IPS DF 4.7 (cell line): ENCODE results near the gene MMP28.

ENCODE experiments used
- DNase-seq: peaks from one replicate; pipeline ENCODE4 v3.0.0-alpha.2; 2013; ENCODE audit warnings: low spot score; ENCODE audit errors: extremely low read depth

MMP28 gene

DNA sequence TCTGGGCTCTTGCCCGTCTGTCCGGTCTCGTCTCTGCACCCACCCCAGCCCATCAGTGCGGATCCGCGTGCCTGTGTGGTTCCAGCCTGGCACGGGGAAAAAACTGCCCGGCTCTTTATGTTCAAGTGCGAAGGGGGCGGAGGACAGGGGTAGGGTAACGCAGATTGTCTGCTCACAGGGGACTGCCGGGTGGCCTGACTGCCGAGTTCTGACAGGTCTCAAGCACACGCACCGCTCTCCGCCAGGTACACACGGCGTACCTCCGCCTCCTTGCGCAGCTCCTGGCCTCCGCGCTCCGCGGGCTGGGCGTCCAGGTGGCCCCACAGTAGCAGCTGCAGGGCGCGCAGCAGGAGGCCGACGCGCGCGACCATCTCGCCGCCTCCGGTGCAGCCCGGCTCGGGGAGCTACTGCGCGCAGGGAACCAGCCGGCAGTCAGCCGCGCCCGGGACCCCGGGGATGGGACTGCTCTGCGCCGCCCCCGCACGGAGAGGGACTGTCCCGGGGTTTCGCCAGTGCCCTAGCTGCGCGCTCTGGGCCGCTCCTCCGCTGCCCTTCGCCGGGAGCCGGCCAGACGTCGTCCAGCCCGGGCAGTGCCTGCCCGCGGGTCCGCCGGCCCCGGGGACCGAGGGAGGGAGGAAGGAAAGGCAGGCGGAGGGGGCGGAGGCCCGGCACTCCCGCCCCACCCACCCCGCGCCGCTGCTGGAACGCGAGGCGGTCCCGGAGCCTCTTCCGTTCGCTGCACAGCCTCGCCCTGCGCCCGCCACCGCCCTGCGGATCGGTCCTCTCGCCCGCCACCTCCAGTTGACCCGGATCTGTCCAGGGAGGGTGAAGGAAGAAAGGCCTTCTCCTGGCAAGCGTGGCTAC, at the start of gene MMP28:
MMP28 (minus strand) TSS at position 635 of the 864 bp plus-strand sequence; CDS start at position 371, 264 bp downstream.
- no peak for DNase-seq

- DNase-seq, result no peak
These were observed 49.1 kb upstream of the MMP28 start for GRCh38 chr17:35844547-35844946.

DNA sequence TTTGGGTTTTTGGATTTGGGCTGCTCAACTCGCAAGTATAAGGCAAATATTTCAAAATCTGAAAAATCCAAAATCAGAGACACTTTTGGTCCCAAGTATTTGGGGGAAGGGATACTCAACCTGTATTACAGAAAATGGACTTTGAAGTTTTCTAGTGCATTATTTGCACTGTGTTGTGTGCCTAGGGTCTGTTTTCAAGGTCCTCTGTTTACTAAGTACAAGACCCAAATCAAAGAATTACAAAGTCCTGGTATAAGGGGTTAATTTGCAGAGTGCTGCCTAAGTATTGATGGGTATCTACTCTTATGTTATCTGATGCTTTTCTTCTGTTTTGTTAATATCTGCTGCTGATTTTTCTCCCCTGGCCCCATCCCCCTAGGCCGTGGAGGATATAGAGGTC, 48.3 kb upstream of the MMP28 start:
- DNase-seq, result no peak

- no peak for DNase-seq
These were observed 46.8 kb upstream of the MMP28 start for GRCh38 chr17:35842239-35842638.

DNA sequence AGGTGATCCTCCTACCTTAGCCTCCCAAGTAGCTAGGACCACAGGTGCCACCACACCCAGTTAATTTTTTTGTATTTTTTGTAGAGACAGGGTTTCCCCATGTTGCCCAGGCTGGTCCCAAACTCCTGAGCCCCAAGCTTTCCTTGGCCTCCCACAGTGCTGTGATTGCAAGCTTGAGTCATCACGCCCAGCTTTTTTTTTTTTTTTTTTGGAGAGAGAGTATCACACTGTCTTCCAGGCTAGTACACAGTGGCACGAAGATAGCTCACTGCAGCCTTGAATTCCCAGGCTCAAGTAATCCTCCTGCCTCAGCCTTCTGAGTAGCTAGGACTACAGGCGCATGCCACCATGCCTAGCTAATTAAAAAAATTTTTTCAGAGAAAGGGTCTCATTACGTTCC, 46.1 kb upstream of the MMP28 start:
- no peak for DNase-seq

GRCh38 chr17:35841101-35841500, 45.7 kb upstream of the MMP28 start:
- no peak for DNase-seq

- no peak for DNase-seq
These were observed 29.8 kb upstream of the MMP28 start for GRCh38 chr17:35825206-35825605.

GRCh38 chr17:35821308-35821707, 25.9 kb upstream of the MMP28 start:
- no peak for DNase-seq

DNA sequence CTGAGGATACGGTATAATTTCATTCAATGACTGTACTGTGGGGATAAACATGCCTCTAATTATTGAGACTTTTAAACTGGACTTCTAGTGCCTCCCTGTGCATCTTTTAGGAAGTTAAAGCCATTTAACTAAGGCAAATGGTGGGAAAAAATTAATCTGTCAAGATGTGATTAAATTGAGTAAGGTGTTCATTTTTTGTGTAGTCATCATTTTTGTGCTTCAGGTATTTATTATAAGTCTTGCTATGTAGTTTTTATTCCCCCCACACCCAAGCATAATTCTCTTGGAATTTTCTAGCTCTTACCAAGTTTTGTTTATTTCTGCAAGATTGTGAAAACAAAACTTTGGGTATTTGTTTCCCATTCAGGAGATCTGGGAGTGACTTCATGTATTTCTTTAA, 24.0 kb upstream of the MMP28 start:
- no peak for DNase-seq

DNA sequence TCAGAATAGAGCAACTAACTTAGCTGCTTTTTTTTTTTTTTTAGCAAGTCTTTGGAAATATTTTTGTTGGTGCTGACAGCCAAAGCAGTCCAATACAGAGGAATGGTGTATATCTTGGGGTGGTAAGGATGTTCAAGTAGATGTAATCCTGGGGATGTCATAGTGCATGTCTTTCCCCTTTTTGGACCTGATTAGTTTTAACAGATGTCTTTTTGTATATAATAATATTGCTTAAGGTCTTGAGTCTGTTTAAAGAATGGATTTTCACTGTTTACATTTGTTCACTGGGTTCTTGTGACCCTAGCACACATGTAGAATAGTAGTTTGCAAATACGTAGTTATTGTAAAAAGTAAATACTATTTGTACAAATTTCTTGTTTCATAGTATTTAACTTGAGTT, 21.8 kb upstream of the MMP28 start:
- no peak for DNase-seq

DNA sequence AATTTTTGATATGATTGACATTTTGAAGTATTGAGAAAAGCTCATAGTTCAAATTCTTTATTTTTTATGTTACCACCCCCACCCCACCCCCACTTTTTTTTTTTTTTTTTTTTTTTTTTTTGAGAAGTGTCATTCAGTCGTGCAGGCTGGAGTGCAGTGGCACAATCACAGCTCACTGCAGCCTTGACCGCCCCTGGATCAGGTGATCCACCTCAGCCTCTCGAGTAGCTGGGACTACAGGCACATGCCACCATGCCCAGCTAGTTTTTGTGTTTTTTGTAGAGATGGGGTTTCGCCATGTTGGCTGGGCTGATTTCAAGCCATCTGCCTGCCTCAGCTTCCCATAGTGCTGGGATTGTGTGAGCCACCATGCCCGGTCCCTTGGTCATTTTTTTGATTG, 21.3 kb upstream of the MMP28 start:
- DNase-seq, result no peak

- no peak for DNase-seq
These were observed 17.0 kb upstream of the MMP28 start for GRCh38 chr17:35812456-35812855.

- no peak for DNase-seq
These were observed 16.3 kb upstream of the MMP28 start for GRCh38 chr17:35811759-35812158.

DNA sequence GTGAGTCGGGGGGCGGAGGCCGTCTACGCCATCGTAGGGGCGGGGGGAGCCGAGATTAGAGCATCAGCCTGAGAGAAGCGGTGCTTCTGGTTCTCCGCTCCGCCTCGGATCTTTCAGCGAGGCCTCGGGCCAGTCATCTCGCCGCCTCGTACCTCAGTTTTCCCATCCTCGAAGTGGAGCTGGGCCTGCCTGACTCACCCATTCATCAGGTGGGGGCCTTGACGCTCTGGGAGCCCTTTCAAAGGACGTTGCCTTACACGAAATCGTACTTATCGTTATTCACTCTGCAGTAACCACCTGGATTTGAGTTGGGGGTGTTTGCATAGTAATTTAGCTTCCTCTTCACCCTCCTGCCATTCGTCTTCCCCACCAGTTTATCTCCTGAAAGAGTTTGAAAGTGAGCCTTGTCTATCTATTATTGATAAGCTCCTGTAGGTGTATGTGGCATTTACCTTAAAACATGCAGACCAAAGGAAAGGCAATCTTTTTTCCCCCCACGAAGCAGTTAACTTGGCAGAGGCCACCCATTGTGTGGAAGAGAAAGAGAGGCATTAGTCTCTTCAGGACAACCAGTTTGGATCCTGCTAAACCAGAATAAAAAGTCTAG, 14.5 kb upstream of the MMP28 start:
- DNase-seq, result no peak

GRCh38 chr17:35808962-35809854, 13.8 kb upstream of the MMP28 start, which contains the start of gene TAF15:
TAF15 (plus strand) TSS chr17:35809484; CDS start chr17:35809570, 86 bp downstream.
- DNase-seq, result peak; percentile 82

DNA sequence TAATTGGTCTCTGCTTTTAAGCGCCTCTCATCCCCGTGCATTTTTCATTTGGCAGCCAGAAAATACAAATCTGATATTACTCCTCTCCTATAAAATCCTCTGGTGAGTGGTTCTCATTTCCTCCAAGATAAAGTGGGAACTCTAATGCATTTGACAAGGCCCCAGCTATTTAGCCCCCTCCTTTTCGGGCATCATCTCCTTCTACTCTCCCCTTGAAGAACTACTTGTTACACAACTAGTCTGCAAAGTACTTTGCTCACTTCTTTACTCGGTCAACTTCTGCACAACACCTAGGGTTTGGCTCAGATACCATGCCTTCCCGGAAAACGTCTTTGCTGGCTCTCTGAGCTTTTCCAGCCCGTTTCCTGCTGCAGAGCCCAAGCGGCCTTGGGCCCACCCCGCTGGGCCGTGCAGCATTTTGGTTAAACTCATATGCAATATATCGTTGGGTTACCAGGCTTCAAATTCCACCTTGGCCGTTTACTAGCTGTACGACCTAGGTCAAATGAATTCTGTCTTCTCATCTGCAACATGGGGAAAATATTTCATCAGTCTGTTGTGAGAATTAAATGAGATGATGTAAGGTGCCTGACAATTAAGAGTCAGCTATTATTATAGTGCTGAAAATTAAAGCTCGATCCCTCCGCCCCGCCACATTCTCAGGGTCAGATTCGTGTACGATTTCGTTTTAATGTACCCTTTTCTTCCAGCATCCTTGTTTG, 13.0 kb upstream of the MMP28 start:
- DNase-seq, result no peak

DNA sequence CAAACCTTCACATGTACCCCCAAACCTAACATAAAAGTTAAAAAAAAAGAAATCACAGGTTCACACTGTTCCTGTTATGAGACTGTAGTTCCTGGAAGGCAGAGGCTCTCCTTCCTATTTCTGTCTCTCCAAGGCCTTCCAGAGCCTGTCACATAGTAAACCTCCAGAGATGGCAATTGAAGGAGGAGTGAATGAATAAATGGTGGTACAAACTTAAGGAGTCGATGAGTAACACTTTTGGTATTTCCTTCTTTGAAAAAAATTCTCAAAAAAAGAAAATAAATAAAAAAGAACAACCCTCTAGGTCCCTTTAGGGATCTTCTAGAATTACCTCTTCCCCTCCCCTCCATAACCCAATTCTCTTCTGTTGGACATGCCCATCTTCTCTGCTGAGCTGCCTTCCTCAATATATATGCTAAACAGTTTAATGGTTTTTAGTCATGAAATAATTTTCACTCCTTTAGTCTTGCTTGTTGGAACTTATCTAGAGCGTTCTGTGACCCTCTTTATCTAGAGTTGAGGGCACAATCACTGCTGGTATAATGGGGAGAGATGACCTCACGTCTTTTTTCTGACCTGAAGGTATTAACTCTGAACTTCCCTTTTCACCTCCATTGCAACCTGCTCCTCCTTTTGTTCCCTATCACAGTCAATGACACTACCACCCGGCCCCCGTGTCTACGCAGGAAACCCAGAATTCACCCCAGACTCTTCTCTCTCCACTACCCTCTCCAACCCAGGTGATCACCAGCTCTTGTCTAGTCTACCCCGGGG, 12.1 kb upstream of the MMP28 start:
- no peak for DNase-seq

DNA sequence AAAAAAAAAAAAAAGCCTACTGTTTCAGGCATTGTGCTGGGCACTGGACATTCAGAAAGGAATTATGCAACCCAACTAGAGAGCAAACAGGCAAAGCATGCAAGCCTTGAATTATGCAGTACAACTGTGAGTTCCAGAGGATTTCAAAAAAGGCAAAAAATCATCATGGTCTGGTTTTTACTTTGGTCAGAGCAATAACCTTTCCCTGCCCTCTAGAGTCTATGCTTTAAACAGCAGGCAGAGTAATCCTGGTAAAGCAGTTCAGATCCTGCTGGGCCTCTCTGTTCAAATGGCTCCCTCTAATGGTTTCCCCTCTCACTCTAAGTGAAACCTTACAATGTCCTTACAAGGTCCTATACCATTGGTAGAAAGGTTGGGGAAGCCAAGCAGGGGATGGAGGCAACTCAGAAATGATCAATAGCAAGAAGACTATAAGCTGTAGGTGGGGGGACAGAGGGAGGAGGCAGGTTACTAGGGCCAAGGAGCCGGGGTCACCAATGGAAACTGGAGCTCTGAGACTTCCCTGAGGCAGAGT, 9.3 kb upstream of the MMP28 start:
- peak; percentile 71 for DNase-seq

DNA sequence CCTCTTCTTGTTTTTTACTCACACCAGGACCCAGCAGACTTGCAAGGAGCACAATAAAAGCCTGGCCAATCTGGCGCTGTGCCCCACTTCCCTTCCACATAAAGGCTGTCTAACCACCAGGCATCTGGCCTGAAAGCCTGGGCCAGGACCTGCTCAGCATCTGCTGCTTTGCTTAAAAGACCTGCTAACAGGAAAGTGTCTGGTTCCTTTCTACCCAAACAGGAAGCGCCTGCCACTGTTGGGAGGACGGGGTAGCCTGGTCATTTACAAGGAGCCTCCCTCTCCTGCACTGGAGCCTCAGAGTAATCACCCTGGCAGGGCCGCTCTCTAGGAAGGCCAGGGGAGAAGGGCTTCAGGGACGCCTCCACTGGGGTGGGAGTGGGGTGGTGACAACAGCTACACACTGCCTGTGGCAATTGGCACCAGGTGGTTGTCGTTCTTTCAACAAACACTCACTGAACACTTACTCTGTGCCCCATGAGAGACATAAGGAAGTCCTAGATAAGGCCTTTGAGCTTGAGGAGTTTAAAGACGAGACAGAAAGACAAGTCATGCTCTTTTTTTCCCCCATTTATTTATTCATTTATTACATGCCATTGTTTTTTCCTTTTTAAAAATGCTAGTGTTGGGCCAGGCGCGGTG, 6.3 kb upstream of the MMP28 start:
- DNase-seq, result no peak

GRCh38 chr17:35799942-35800341, 4.5 kb upstream of the MMP28 start:
- DNase-seq, result no peak
